NCI-H526 (cell line): ENCODE results near the gene SIPA1L3.
A peak's percentile ranks its signal among the peaks of the same experiment; 100 is the strongest.

Experiments
- DNase-seq, 2 experiments: peaks; one replicate each; lab custom pipeline; 2025; lab: John Stamatoyannopoulos, UW

SIPA1L3 gene

DNA sequence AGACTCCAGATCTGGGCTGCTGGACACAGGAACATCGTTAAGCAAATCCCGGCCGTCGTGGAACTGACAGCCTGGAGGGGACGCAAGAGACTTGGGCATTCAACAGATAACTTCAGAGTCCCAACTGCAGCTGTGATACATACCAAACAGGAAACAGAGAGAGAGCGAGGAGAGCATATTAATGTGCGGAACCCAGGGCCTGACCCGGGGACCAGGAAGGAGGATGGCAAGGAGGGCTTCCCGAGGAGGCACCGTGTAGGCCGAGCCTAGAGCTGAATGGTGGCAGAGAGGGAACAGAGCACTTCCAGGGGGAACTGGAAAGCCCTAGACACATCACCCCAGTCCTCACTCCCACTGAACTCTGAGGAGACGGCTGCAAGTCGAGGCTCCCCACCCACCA lies 68.1 kb downstream of the SIPA1L3 start:
- no peak for DNase-seq

DNA sequence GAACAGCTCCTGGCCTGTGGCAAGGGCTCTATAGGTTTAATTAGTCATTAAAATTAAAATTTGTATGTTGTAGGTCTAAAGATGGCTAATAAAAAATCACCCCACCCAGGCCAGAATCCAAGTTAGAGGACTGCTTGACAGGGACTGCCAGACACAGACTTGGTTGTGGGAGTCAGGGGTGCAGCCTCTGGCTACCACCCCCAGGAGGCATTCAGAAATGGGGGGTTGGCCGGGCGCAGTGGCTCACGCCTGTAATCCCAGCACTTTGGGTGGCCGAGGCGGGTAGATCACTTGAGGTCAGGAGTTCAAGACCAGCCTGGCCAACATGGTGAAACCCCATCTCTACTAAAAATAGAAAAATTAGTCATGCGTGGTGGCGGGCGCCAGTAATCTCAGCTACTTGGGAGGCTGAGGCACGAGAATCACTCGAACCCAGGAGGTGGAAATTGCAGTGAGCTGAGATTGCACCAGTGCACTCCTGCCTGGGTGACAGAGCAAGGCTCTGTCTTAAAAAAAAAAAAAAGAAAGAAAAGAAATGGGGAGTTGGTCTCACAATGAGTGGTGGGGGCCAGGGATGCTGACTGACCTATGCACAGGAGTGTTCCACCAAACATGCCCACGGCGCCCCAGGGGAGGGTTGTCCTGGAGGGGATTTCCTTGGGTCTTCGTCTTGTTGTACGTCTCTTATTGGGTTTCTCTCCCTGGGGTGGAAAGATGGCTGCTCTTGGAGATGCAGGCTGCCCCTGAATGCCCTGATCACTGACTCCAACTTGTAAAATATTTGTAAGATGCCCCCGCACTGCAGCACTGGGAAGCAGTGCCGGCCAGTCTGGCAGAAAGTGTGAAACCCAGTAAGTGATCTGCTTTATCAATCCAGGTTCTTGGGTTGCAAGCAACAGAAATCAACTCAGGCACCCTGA lies 68.8 kb downstream of the SIPA1L3 start:
- no peak for DNase-seq

DNA sequence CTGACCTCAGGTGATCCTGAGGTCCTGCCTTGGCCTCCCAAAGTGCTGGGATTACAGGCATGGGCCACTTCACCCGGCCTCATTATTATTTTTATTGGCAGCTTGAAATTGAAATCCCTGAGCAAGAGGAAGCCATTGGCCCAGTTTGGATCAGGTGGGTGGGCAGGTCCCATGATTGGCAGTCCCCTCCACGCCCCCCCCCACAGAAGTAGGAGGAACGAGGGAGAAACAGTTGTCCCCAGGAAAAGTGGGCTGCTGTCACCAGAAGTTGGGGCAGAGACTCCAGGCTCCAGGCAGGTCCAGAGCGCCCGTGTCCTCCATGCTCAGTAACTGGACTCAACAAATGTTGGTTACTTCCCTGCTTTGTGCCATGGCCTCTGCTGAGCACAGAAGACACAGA lies 70.4 kb downstream of the SIPA1L3 start:
- DNase-seq: no peak

DNA sequence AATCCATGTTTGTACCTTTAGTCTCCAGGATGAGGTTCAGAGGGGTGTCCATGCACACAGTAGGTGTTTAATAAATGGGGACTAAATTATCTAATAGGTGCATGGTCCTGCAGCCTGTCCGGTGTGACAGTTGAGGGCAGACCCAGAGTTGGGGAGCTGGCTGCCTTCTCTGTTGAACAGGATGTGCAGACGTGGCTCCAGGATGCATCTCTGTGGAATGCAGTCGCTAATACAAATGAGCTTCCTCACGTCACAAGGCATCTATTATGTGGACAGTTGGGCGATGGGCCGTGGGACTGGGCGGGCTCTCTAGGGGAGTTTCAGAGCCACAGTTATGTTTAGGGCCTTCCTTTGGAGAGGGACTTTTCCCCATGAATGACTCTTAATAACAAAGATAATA lies 71.0 kb downstream of the SIPA1L3 start:
- peak in 1 of 2 experiments; percentile 37 for DNase-seq

DNA sequence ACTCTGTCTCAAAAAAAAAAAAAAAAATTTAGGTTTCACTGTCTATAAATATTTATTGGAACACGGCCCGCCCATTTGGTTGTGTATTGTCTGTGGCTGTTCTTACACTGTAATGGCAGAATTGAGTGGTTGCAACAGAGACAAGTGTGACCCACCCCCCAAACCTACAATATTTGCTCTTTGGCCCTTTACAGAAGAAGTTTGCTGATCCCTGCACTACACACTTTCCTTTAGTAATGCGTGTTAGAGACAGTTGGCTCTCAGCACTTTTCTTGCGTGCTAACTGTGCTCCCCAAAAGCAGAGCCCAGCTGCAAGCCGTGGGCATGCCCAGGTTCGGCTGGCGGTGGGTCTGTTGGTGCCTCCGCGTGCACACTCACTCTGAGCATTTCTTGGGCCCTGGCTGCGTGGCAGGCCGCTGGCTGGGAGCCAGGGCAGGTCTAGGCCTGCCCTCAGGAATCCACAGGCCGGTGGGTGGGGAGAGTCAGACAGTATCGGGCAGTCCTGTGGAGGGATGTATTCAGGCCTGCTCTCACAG lies 72.6 kb downstream of the SIPA1L3 start:
- DNase-seq: peak; percentile 67 to 91

DNA sequence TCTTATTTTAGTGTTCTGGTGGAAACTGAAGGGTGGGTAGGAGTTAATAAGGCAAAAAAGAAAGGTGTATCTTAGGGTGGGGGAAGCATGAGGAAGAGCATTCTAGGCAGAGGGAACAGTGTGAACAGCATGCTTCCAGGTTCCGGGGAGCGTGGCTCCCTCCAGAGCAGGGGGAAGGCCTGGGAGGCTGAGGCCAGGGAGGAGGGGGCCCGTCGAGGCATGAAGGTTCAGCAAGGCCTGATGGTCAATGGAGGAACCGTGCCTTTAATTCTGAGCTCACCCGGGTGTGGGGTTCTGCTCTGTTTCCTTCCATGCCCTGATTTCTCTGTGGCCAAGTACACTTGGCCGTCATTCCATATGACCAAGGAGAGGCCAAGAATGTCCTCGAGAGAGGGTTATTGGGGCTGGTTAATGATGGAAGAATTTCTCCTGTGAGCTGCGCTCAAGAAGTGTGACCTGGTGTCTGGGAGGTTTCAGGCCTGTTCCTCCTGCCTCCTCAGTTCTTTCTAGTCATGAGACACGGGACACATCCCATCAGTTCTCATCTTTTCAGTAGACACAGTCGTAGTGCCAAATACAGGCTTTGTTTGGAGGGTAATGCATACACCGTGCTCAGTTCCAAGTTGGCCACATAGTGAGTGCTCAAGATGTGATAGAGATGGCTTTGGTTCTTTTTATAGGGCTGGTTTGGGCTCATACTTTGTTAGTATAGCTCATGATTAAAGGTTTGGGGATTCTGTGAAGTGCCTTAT lies 73.6 kb downstream of the SIPA1L3 start:
- no peak for DNase-seq

DNA sequence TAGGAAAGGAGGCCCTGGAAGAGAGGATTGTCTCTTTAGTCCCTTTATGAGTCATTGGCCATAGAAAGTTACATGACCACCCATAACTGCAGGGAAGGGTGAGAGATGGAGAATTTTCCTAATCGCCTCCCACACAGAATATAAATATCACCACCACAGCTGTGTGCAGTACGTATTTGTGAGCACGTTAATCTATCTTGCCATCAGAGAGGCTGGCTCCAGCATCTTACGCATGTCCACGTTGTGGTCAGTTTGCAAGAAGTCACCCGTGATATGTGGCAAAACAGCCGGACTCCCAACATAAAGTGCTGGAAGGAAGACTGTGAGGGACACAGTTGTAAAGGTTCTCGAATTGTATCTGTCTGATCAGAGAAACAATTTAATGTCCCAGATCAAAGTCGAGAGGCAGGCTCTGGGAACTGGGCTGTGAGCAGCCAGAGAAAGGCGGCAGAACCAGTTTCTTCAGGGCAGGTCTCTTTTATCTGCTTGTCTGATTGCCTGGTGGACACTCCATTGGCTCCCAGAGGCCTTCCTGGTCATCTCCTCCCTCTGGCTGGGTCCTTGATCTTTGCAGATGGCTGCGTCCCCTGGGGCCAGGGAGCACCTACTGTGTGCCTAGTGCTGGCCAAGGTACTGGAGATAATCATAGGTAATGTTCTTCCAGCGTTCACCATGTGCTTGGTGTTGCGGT lies 74.9 kb downstream of the SIPA1L3 start:
- peak; percentile 8 to 61 for DNase-seq

DNA sequence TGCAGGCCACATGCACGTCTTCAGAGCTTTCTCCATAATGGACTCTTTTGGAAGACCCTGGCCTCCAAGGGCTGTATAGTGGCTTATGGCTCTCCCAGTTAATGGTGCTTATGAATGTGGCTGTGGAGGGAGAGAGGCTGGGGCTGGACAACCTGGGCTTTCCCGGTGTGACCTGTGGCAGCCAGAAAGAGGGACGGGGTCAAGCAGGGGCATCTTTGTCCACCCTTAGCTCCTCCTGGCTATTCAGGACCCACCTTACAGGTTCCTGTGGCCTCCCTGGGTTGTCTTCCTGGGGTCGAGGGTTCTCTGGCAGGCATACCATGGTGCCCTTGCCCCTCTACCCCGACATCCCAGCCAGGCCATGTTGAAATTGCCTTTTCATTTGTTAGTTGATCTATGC lies 75.6 kb downstream of the SIPA1L3 start:
- no peak for DNase-seq

DNA sequence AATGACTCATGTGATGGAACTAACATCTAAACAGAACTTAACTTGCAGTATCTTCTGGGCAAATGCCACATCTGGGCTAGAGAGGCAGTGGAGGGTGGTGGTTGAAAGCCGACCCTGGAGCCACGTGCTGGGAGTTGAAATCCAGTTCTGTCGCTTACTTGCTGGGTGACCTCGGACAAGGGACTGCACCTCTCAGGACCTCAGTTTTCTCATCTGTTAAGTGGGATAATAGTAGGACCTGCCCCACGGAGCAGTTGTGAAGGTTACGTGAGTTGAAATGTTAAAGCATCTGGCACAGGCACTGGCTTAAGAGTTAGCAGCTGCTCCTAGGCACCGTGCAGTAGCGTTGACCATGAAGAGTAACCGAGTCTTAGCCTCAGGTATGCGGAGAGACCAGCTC lies 76.1 kb downstream of the SIPA1L3 start:
- DNase-seq: no peak

DNA sequence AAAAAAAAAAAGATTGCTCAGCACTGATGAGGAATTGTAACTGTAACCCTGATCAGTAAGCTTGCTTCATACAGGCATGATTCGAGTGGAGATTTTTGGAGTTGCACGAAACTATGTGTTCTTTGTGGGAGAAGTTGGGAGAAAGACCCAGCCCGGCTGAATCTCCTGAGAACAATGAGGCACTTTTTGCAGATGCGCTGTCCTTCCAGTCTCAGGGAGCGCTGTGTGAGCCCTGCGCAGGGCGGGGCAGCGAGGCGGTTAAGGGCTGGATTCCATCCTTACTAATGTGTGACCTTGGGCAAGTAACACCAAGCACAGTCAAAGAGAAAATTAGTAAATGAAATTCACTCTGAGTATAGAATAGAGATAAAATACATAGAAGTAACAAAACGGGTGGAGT lies 76.9 kb downstream of the SIPA1L3 start:
- no peak for DNase-seq

DNA sequence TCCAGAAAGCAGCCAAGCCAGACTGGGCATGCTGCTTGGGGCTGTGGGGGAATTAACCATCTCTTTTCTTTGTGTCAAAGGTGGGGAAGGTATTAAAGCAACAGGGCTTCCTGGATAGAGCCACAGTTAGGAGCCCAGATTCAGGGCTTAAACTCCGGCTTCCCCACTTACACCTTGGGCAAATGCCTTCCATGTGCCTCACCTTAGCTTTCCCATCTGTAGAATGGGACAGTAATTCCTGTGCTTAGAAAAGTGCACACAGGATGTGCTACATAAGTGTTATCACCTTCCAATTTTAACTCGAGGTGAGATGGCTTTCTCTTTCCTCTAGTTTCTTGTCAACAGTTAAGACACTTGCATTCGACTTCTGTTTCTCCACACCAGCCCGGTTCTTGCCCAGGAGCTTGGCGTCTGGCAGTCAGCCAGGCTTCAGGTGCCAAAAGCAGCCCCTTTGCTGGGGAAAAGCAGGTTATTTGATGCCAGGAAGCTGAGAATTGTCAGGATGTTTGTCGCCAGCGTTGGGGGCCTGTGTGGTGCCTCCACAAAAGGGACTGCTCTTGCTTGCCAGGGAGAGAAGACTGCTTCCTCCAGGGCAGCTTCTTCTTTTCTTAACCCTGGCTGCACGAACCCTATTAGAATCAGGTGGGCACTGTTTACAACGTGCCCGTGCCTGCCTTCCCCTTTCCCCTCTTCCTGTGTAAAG lies 79.2 kb downstream of the SIPA1L3 start:
- no peak for DNase-seq

DNA sequence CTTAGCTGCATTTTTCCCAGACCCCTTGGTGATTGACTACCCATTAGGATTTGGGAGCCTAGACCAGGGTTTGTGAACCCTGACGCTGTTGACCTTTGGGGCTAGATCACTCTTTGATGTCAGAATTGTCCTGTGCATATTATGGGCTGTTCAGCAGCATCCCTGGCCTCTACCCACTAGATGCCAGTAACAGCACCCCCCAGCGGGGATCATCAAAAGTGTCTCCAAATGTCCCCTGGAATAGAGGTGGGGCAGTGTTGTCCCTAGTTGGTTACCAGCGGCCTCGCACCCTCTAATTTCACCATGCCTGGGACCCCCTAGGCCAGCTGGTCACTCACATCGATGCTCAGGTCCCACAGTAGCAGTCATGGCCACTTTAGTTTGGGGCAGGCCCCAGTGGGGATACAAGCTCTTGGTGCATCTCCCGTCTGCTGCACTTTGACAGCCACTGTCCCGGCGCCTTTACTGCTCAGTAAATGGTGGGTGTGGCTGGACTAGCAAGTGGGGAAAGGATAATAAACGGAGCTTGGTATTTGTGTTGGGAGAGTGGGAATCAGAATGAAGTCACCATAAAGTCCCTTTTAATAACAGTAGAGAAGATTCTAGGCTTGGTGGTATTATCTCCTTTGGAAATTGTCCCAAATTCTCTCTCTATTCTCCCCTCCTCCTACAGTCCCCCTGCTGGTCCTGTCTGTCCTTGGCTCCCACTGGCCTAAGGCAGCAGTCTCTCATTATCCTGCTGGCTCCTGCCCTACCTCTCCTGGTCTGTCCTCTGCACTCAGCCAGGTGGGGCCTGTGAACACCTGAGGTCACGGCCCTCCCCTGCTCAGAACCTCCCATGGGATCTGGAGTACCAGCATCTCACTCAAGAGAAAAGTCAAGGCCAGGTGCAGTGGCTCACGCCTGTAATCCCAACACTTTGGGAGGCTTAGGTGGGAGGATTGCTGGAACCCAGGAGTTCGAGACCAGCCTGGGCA lies 80.6 kb downstream of the SIPA1L3 start:
- peak in 1 of 2 experiments; percentile 28 for DNase-seq

DNA sequence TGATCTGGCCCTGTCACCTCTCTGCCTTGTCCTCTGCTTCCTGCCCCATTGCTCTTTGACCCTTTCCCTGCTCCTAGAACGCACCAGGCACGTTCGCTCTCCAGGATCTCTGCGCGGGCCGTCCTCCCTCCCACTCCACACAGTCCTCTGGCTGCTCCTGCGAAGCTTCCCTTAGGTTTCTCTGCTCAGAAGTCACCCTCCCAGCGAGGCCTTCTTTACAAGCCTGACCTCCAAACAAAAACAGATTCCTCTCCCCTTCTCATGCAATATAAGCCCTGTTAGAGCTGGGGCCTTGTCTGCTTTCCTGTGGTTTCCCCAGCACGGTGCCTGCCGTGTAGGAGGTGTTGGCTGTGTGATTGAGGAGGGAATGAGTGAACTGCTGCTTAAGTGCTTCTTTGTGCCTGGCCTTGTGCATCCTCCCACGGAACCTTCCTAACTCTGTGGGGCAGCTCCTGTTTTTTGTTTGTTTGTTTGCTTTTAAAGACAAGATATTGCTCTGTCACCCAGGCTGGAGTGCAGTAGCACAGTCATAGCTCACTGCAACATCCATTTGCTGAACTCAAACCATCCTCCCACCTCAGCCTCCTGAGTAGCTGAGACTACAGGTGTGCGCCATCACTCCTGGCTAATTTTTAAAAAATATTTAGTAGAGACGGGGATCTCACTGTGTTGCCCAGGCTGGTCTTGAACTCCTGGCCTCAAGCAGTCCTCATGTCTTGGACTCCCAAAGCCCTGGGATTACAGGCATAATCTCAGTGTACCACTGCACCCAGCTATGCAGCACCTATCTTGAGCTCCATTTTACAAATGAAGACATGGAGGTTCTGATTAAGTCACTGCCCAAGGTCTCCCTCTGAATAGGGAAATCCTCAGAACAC lies 82.0 kb downstream of the SIPA1L3 start:
- no peak for DNase-seq

DNA sequence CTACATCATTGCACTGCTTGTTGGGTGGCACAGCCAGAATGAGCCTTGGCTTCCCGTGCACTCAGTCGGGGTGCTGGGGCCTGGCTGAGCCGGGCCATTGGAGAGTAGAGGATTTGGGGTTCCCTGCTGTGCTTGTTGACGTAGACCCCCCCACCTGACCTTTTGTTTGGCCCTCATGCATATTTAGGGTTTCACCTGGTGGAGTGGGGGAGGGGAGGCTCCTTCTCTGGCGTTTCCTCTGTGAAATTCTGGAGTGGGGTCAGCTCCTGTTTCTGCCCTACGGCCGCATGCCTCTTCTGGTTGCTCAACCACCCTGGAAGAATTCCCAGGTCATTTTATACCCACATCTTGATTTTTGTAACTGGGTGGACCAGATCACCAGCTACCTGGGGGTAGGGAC lies 82.8 kb downstream of the SIPA1L3 start:
- DNase-seq: no peak

DNA sequence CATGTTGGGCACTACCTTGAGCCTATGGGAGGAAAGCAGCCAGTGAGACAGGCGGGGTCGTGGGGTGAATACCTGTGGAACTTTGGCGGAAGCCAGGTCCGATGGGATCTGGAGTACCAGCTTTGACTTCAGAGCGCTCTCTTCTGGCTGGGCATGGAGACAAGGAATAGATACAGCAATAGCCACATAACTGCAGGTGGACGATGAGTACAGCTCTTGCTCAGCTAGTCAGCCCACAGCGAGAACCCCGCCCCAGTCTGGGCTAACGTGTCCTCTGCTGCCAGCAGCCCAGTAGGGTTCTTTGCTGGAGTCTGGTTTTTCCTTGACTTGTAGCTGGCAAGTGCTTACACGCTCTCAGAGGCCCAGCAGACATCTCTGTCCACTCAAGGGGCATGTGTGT lies 83.4 kb downstream of the SIPA1L3 start:
- peak in 1 of 2 experiments; percentile 8 for DNase-seq

DNA sequence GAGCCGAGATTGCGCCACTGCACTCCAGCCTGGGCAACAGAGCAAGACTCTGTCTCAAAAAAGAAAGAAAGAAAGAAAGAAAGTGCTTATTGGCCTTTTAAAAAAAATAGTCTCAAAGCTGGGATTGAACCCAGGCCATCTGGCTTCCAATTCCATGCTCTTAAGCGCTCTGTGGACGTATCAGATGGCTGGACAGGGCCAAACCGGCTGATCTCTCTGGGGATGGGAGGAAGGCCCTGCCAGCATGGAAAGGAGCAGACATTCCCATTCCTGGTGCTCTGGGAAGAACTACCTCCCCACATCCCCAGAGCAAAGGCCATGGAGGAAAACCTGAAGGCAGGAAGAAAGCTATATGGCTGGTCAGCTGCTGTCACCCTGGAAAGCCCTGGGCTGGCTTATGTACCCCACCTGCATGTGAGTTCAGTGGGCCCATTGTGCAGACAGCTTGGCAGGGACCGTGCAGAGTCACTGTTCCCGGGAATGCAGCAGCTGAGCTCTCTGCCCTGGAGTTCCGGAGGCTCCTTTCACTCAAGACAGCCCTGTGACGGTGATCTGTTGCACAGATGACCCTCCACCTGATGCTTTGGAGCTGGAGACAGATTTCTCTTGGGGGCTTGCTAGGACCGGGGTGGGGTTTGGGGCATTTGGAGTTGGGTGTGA lies 84.3 kb downstream of the SIPA1L3 start:
- DNase-seq: no peak

DNA sequence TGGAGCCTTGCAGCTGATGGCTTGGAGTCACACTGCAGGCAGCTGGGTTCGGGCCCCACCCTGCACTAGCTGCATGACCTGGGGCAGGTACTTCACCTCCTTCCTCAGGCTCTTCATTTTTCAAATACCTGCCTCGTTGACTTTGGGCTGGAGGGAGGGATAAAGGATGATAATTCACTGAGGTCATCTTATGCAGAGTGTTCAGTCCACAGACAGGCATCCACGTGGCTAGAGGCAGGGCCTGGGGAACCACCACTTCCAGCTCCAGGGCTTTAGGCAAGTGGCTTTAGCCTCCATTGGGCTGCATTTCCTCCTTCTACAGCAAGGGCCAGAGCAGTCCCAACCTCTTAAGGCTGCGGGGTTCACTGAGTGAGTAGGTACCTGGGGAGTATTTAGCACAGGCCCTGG lies 84.8 kb downstream of the SIPA1L3 start:
- DNase-seq: no peak

DNA sequence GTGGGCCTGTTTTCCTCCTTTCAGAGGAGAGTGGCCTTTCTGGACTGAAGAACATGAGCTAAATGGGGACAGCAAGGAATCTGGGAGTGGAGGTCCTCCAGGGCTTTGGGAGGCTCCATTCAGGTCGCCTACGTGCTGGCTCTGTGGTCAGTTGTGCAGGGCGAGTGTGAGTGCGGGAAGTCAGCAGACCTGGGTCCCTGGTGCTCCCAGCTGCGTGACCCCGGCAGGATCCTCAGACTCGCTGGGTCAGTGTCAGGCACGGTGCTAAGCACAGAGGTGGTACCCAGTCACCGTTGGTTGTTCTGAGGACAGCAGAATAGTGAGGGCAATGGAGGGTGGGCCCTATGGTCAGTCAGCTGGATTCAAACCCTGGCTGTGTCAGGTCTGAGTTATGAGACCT lies 85.8 kb downstream of the SIPA1L3 start:
- no peak for DNase-seq

DNA sequence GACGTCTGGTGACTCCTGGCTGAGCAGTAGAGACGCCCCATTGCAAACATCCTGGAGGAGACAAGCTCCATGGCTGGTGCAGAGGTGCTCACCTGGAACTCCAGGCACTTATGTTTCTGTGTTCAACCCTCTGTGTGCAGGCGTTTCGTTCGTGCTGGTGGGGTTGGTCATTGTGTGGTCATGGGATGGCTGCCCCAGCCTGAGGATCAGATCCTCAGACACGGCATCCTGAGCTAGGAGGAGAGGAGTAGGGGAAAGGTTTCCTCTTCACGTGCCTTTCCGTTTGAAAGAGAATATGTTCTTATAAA lies 87.8 kb downstream of the SIPA1L3 start:
- no peak for DNase-seq
